ENCODE measurements around the gene INKA2.

Gene INKA2

GRCh38 chr1:111739194-111739924, at the start of gene INKA2:
INKA2 (minus strand) TSS chr1:111739395; CDS start chr1:111739242, 153 bp downstream.
- DNase-seq = peak; percentile 84

GRCh38 chr1:111786669-111787207, 47.5 kb upstream of the INKA2 start:
- DNase-seq = no peak

- DNase-seq = no peak
Observed at GRCh38 chr1:111784273-111784901, 45.2 kb upstream of the INKA2 start.

GRCh38 chr1:111779546-111779945, 40.4 kb upstream of the INKA2 start:
- DNase-seq = no peak

- DNase-seq = no peak
Observed at GRCh38 chr1:111778541-111779051, 39.4 kb upstream of the INKA2 start.

- no peak for DNase-seq
Observed at GRCh38 chr1:111778066-111778465, 38.9 kb upstream of the INKA2 start.

GRCh38 chr1:111777301-111777700, 38.1 kb upstream of the INKA2 start:
- no peak for DNase-seq

- no peak for DNase-seq
Observed at GRCh38 chr1:111776861-111777260, 37.7 kb upstream of the INKA2 start.

GRCh38 chr1:111776391-111776790, 37.2 kb upstream of the INKA2 start:
- no peak for DNase-seq

GRCh38 chr1:111775966-111776365, 36.8 kb upstream of the INKA2 start:
- DNase-seq = no peak

- DNase-seq = no peak
Observed at GRCh38 chr1:111770916-111771315, 31.7 kb upstream of the INKA2 start.

- DNase-seq = peak; percentile 54
Observed at GRCh38 chr1:111769517-111770146, 30.4 kb upstream of the INKA2 start.

GRCh38 chr1:111768625-111769024, 29.4 kb upstream of the INKA2 start:
- DNase-seq = no peak

- DNase-seq = peak; percentile 9
Observed at GRCh38 chr1:111768023-111768422, 28.8 kb upstream of the INKA2 start.

GRCh38 chr1:111762332-111762731, 23.1 kb upstream of the INKA2 start:
- no peak for DNase-seq

- no peak for DNase-seq
Observed at GRCh38 chr1:111761717-111762116, 22.5 kb upstream of the INKA2 start.

GRCh38 chr1:111758373-111758772, 19.2 kb upstream of the INKA2 start:
- DNase-seq = no peak

- DNase-seq = no peak
Observed at GRCh38 chr1:111756124-111756513, 16.9 kb upstream of the INKA2 start.

- peak; percentile 94 for DNase-seq
Observed at GRCh38 chr1:111755331-111756123, 16.3 kb upstream of the INKA2 start, which contains the start of gene DDX20. DDX20 (plus strand) TSS chr1:111755901; CDS start chr1:111755925, 24 bp downstream.

- DNase-seq = peak; percentile 39
Observed at GRCh38 chr1:111754984-111755330, 15.8 kb upstream of the INKA2 start.

GRCh38 chr1:111751906-111752575, 12.8 kb upstream of the INKA2 start:
- DNase-seq = no peak

- DNase-seq = no peak
Observed at GRCh38 chr1:111750856-111751255, 11.7 kb upstream of the INKA2 start.

Data from NCI-H748 treated with DMSO at 0.1 percent for 48 hours (cell line).